HTERT RPE-1 (cell line): Measurements from ENCODE around the gene MEIS2.

Experiments
- in situ Hi-C: fragments of 300-500 bp; cut with MboI; formaldehyde crosslinking; loops from 4 replicates; pipeline ENCODE4 v1.14.3; 2020; ENCODE audit warnings: low sequenced_read_pairs

MEIS2 gene

GRCh38 chr15:37077623-37078351 lies 22.6 kb downstream of the MEIS2 start:
- in situ Hi-C loops: no loop called here

GRCh38 chr15:37076543-37076942 lies 23.8 kb downstream of the MEIS2 start:
- in situ Hi-C loops: no loop called here

- in situ Hi-C loops: no loop called here
Measured at GRCh38 chr15:37075777-37076176, 24.6 kb downstream of the MEIS2 start.

GRCh38 chr15:37072181-37072580 lies 28.2 kb downstream of the MEIS2 start:
- in situ Hi-C loops: no loop called here

GRCh38 chr15:37071134-37071533 lies 29.2 kb downstream of the MEIS2 start:
- in situ Hi-C loops: no loop called here

- in situ Hi-C loops: no loop called here
Measured at GRCh38 chr15:37070686-37071085, 29.7 kb downstream of the MEIS2 start.

GRCh38 chr15:37061996-37062395 lies 38.4 kb downstream of the MEIS2 start:
- in situ Hi-C loops: no loop called here

- in situ Hi-C loops: no loop called here
Measured at GRCh38 chr15:37059086-37059485, 41.3 kb downstream of the MEIS2 start.

- in situ Hi-C loops: no loop called here
Measured at GRCh38 chr15:37058316-37058985, 41.9 kb downstream of the MEIS2 start.

GRCh38 chr15:37057831-37058230 lies 42.5 kb downstream of the MEIS2 start:
- in situ Hi-C loops: no loop called here

GRCh38 chr15:37057256-37057655 lies 43.1 kb downstream of the MEIS2 start:
- in situ Hi-C loops: no loop called here

- in situ Hi-C loops: no loop called here
Measured at GRCh38 chr15:37056177-37057121, 43.9 kb downstream of the MEIS2 start.

- in situ Hi-C loops: no loop called here
Measured at GRCh38 chr15:37055481-37055880, 44.9 kb downstream of the MEIS2 start.

GRCh38 chr15:37054336-37054735 lies 46.0 kb downstream of the MEIS2 start:
- in situ Hi-C loops: no loop called here

GRCh38 chr15:37053166-37053565 lies 47.2 kb downstream of the MEIS2 start:
- in situ Hi-C loops: no loop called here

- in situ Hi-C loops: no loop called here
Measured at GRCh38 chr15:37050345-37050744, 50.0 kb downstream of the MEIS2 start.

GRCh38 chr15:37046876-37047614 lies 53.3 kb downstream of the MEIS2 start:
- in situ Hi-C loops: no loop called here

- in situ Hi-C loops: no loop called here
Measured at GRCh38 chr15:37045859-37046740, 54.2 kb downstream of the MEIS2 start.

GRCh38 chr15:37044915-37045648 lies 55.3 kb downstream of the MEIS2 start:
- in situ Hi-C loops: no loop called here
